ENCODE data around the gene KLF12.

DNA sequence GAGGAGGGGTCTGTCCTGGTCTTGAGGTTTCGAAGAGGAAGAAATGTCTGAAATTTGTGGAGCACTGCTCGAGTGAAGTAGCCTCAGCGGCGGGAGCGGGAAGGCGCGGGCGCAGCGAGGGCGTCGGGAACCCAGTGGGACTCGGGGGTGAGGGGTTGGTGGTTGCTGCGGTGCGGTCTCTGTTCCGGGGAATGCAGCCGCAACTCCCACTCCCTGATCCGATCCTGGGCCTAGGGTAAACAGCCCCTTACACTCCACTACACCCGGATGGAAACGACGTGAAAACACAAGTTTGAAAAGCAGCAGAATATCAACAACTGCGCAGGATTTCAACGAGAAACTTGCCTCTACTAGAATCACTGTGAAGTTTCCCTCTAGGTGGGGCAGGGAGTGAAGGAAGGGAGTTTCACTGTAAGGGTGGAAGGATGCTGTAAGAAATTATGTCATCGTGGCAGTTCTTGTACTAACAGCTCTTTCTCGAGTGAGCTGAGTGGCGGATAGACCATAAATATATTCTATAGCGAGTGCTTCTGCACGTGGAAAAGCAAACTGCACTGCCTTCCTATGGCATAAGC is 2.0 kb upstream of the KLF12 start:
- TF ChIP-seq EZH2 (IDR thresholded peaks at IDR 0.05; ENCODE audit: borderline replicate concordance, low read length), result no peak
- TF ChIP-seq, protein P1, sequence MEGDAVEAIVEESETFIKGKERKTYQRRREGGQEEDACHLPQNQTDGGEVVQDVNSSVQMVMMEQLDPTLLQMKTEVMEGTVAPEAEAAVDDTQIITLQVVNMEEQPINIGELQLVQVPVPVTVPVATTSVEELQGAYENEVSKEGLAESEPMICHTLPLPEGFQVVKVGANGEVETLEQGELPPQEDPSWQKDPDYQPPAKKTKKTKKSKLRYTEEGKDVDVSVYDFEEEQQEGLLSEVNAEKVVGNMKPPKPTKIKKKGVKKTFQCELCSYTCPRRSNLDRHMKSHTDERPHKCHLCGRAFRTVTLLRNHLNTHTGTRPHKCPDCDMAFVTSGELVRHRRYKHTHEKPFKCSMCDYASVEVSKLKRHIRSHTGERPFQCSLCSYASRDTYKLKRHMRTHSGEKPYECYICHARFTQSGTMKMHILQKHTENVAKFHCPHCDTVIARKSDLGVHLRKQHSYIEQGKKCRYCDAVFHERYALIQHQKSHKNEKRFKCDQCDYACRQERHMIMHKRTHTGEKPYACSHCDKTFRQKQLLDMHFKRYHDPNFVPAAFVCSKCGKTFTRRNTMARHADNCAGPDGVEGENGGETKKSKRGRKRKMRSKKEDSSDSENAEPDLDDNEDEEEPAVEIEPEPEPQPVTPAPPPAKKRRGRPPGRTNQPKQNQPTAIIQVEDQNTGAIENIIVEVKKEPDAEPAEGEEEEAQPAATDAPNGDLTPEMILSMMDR (conservative IDR thresholded peaks at IDR 0.05 in 1 of 2, IDR thresholded peaks at IDR 0.05 in 1 of 2; ENCODE audit: extremely low read depth in 1 of 2, insufficient read depth in 1 of 2, low read depth in 1 of 2, low read length in 2 of 2), result peak in 1 of 2 donors; percentile 21

Data from mammary epithelial cell (primary cell).